WTC11 (cell line): Measurements from ENCODE around the gene TP53INP2. TPM values are rescaled to one million over a fixed set of nuclear protein-coding genes. Genes with fewer than 3 reads are reported as not detected.
"Not testable (repeated sequence)": the region's sequence is repeated elsewhere in the genome, so short reads cannot be mapped to it uniquely, and the experiment has no call there.

Source experiments
- ATAC-seq: fragments of 200-7000 bp; cut with Tn5 transposase; 2 replicates; pipeline ENCODE4 v1.10.0; 2021; ENCODE audit warnings: mild to moderate bottlenecking, moderate library complexity
- Bru-seq: library from RNA; stranded (reverse); fragments of 400-500 nt; gene quantifications from one replicate; lab custom pipeline; 2021; lab: Mats Ljungman, UMichigan
- CTCF ChIA-PET: fragments of 300-600 bp; sonication (Branson Sonifier 250); formaldehyde crosslinking; loops from one replicate; lab custom pipeline; 2021; ENCODE audit warnings: antibody characterized with exemption; lab: Charles Lee
- POLR2A ChIA-PET: fragments of 350-600 bp; sonication (Branson Sonifier 250); formaldehyde crosslinking; loops from one replicate; lab custom pipeline; 2021; ENCODE audit warnings: antibody characterized with exemption; lab: Charles Lee
- DNase-seq: peaks from one replicate; pipeline ENCODE4 v3.0.0; 2021; ENCODE audit warnings: low spot score
- H3K27ac Mint-ChIP-seq: 2 replicates; pipeline ENCODE4 v1.8.0; 2021; ENCODE audit warnings: mixed read lengths
- H3K27me3 Mint-ChIP-seq: 2 replicates; pipeline ENCODE4 v1.8.0; 2021; ENCODE audit warnings: low read depth, mild to moderate bottlenecking, moderate library complexity, mixed read lengths
- H3K36me3 Mint-ChIP-seq: 2 replicates; pipeline ENCODE4 v1.8.0; 2021; ENCODE audit warnings: mixed read lengths
- H3K4me1 Mint-ChIP-seq: 2 replicates; pipeline ENCODE4 v1.8.0; 2022; ENCODE audit warnings: mixed read lengths
- H3K4me3 Mint-ChIP-seq: 2 replicates; pipeline ENCODE4 v1.8.0; 2021; ENCODE audit warnings: mild to moderate bottlenecking, moderate library complexity, mixed read lengths
- H3K9me3 Mint-ChIP-seq: 2 replicates; pipeline ENCODE4 v1.8.0; 2021; ENCODE audit warnings: mixed read lengths
- CBFB ChIP-seq: sonication (generic); formaldehyde crosslinking; IDR thresholded peaks from 2 replicates; pipeline ENCODE4 v1.8.1; 2022; ENCODE audit warnings: mild to moderate bottlenecking, low read depth, missing genetic modification reagents
- CREM ChIP-seq: sonication (generic); formaldehyde crosslinking; IDR thresholded peaks from 2 replicates; pipeline ENCODE4 v1.8.1; 2022; ENCODE audit warnings: mild to moderate bottlenecking, missing genetic modification reagents, moderate library complexity
- EMX1 ChIP-seq: fragments of 250-450 bp; sonication (Bioruptor Pico); IDR thresholded peaks from 2 replicates; pipeline ENCODE4 v1.8.0; 2021; ENCODE audit warnings: mild to moderate bottlenecking
- ERG ChIP-seq: fragments of 250-450 bp; sonication (Bioruptor Pico); IDR thresholded peaks from 2 replicates; pipeline ENCODE4 v1.8.0; 2021; ENCODE audit warnings: mild to moderate bottlenecking
- ESRRA ChIP-seq: sonication (generic); formaldehyde crosslinking; IDR thresholded peaks from 2 replicates; pipeline ENCODE4 v1.8.1; 2022; ENCODE audit warnings: mild to moderate bottlenecking, missing genetic modification reagents, borderline replicate concordance
- FOXP1 ChIP-seq: sonication (generic); formaldehyde crosslinking; IDR thresholded peaks from 2 replicates; pipeline ENCODE4 v1.8.0; 2022; ENCODE audit warnings: missing genetic modification reagents, mild to moderate bottlenecking, moderate library complexity, borderline replicate concordance
- FOXP4 ChIP-seq: sonication (generic); formaldehyde crosslinking; IDR thresholded peaks from 2 replicates; pipeline ENCODE4 v1.8.0; 2022; ENCODE audit warnings: mild to moderate bottlenecking, missing genetic modification reagents
- GABPB1 ChIP-seq: sonication (generic); formaldehyde crosslinking; IDR thresholded peaks from 2 replicates; pipeline ENCODE4 v1.8.1; 2023; ENCODE audit warnings: mild to moderate bottlenecking, missing genetic modification reagents
- GRHL2 ChIP-seq: fragments of 250-450 bp; sonication (Bioruptor Pico); IDR thresholded peaks from 2 replicates; pipeline ENCODE4 v1.8.0; 2022; ENCODE audit warnings: mild to moderate bottlenecking, moderate library complexity; ENCODE audit not compliant: insufficient replicate concordance, severe bottlenecking
- NFE2L1 ChIP-seq: sonication (generic); formaldehyde crosslinking; IDR thresholded peaks from 2 replicates; pipeline ENCODE4 v1.8.1; 2023; ENCODE audit warnings: missing genetic modification reagents
- SP1 ChIP-seq: sonication (generic); formaldehyde crosslinking; conservative IDR thresholded peaks from 2 replicates; pipeline ENCODE4 v1.8.1; 2022; ENCODE audit warnings: missing genetic modification reagents
- long read RNA-seq, 3 experiments: library from RNA in 1 of 3; library from capped mRNA in 1 of 3; library from polyadenylated mRNA in 1 of 3; unstranded in 2 of 3; stranded (forward) in 1 of 3; transcript quantifications; one replicate each; pipeline ENCODE4 v2.0.0, GENCODE V29; 2021
- total RNA-seq: library from RNA; stranded (reverse); gene quantifications from 3 replicates; pipeline ENCODE4 v1.2.3, GENCODE V29; 2021
- TF ChIP-seq, protein P1 (sequence below): sonication (generic); formaldehyde crosslinking; IDR thresholded peaks from 2 replicates; pipeline ENCODE4 v1.8.1; 2023; ENCODE audit warnings: mild to moderate bottlenecking, missing genetic modification reagents, moderate library complexity
- TF ChIP-seq, protein P2 (sequence below): sonication (generic); formaldehyde crosslinking; IDR thresholded peaks from 2 replicates; pipeline ENCODE4 v1.8.1; 2022; ENCODE audit warnings: low read depth, mild to moderate bottlenecking, moderate library complexity, missing genetic modification reagents, borderline replicate concordance
- TF ChIP-seq, protein P3 (sequence below): fragments of 250-450 bp; sonication (Bioruptor Pico); conservative IDR thresholded peaks from 2 replicates; pipeline ENCODE4 v1.9.0; 2021; ENCODE audit warnings: mild to moderate bottlenecking

Gene TP53INP2
- 3.8 to 4.3 TPM (median 4.1 TPM) in 3 replicates for total RNA-seq
- percentile 46 among the genes with signal in this experiment for Bru-seq, nascent RNA
- long read RNA-seq, experiment 1, full-length matches to known transcripts: 5 of 17 reads
- long read RNA-seq, experiment 1, partial matches to known transcripts: 5 of 17 reads
- long read RNA-seq, experiment 1, other reads (novel, unspliced or antisense): 7 of 17 reads
- long read RNA-seq, experiment 2, partial matches to known transcripts: 4 of 5 reads
- long read RNA-seq, experiment 2, other reads (novel, unspliced or antisense): 1 of 5 reads
- long read RNA-seq, experiment 3: 0 reads

- H3K27me3 Mint-ChIP-seq: peaks cover 50% of the 10 kb centered on the region
- ChIA-PET CTCF (interaction anchor here (0.6 to 7.0 kb wide), 10 partner anchors 30 to 392 kb away, joined by 3 to 50 read pairs (median 6); partner anchors contain the start of gene MAP1LC3A), POLR2A (interaction anchor here (1.4 to 1.7 kb wide), 2 partner anchors 27 to 146 kb away, joined by 4 to 5 read pairs; partner anchors contain the start of genes MAP1LC3A and PIGU)
- H3K4me1 Mint-ChIP-seq: peaks cover 17% of the 10 kb centered on the region
- no peaks in the 10 kb centered on the region for H3K36me3 Mint-ChIP-seq
- ATAC-seq (peak; percentile 60), DNase-seq (peak; percentile 93)
- no peaks in the 10 kb centered on the region for H3K9me3 Mint-ChIP-seq
- TF ChIP-seq CREM (CRISPR knock-in tag) (peak; percentile 82; the same call in 1 of the 2 replicates), NFE2L1 (no peak), SP1 (CRISPR knock-in tag) (peak; percentile 63), CBFB (CRISPR knock-in tag) (no peak), FOXP4 (CRISPR knock-in tag) (peak; percentile 61; the same call in 1 of the 2 replicates), GABPB1 (CRISPR knock-in tag) (peak; percentile 25; the same call in 1 of the 2 replicates), ESRRA (0 out of 2 replicates have a peak, but pooled peaks have one; percentile 34)
- H3K27ac Mint-ChIP-seq: peak within 1 kb of the TSS; percentile 87
- peak within 1 kb of the TSS; percentile 94 for H3K4me3 Mint-ChIP-seq
Measured at GRCh38 chr20:34704177-34705007, at the start of gene TP53INP2. Gene TP53INP2 (plus strand): TSS chr20:34704344. CDS start chr20:34708740, 4,396 bp downstream.

GRCh38 chr20:34658654-34659053, 45.5 kb upstream of the TP53INP2 start:
- H3K27me3 Mint-ChIP-seq, ATAC-seq, H3K4me1 Mint-ChIP-seq, H3K4me3 Mint-ChIP-seq, H3K9me3 Mint-ChIP-seq, CTCF ChIA-PET, POLR2A ChIA-PET, H3K27ac Mint-ChIP-seq, DNase-seq: not testable (repeated sequence)
- H3K36me3 Mint-ChIP-seq: peaks cover 16% of the 10 kb centered on the region

GRCh38 chr20:34661811-34662210, 42.3 kb upstream of the TP53INP2 start:
- H3K4me1 Mint-ChIP-seq, H3K27me3 Mint-ChIP-seq, H3K27ac Mint-ChIP-seq, CTCF ChIA-PET, DNase-seq, H3K4me3 Mint-ChIP-seq, ATAC-seq, POLR2A ChIA-PET, H3K9me3 Mint-ChIP-seq: not testable (repeated sequence)
- peaks cover 13% of the 10 kb centered on the region for H3K36me3 Mint-ChIP-seq

DNA sequence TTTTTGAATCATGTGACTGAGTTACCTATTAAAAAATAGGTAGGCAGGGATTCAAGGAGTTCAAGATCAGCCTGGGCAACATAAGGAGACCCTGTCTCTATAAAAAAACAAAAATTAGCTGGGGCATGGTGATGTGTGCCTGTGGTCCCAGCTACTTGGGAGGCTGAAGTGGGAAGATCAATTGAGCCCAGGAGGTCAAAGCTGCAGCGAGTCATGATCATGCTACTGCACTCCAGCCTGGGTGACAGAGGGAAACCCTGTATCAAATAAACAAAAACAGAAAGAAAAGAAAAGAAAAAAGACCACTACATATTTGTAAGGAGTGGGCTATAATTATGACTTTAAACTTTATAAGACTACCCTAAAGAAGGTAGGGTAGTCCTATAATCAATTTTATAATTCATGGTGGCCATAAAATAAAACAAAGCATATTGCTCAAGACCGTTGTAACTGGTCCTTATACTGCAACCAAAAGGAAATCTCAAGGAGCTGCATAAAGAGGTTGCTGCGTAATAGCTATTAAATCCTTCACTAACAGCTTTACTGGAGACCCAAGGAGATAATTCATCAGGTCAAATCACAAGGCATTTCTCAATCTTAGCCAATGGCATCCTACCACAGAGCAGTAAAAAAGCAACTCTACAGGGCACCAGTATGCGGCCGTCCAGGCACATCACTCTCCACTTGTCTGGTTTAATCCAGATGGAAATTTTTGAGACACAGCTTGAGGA, 40.8 kb upstream of the TP53INP2 start:
- H3K27me3 Mint-ChIP-seq: no peaks in the 10 kb centered on the region
- no peak for TF ChIP-seq GRHL2 (CRISPR knock-in tag)
- TF ChIP-seq, protein P1, sequence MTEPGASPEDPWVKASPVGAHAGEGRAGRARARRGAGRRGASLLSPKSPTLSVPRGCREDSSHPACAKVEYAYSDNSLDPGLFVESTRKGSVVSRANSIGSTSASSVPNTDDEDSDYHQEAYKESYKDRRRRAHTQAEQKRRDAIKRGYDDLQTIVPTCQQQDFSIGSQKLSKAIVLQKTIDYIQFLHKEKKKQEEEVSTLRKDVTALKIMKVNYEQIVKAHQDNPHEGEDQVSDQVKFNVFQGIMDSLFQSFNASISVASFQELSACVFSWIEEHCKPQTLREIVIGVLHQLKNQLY: no peak
- TF ChIP-seq, protein P2, sequence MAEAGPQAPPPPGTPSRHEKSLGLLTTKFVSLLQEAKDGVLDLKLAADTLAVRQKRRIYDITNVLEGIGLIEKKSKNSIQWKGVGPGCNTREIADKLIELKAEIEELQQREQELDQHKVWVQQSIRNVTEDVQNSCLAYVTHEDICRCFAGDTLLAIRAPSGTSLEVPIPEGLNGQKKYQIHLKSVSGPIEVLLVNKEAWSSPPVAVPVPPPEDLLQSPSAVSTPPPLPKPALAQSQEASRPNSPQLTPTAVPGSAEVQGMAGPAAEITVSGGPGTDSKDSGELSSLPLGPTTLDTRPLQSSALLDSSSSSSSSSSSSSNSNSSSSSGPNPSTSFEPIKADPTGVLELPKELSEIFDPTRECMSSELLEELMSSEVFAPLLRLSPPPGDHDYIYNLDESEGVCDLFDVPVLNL (CRISPR knock-in tag): no peak
- TF ChIP-seq, protein P3, sequence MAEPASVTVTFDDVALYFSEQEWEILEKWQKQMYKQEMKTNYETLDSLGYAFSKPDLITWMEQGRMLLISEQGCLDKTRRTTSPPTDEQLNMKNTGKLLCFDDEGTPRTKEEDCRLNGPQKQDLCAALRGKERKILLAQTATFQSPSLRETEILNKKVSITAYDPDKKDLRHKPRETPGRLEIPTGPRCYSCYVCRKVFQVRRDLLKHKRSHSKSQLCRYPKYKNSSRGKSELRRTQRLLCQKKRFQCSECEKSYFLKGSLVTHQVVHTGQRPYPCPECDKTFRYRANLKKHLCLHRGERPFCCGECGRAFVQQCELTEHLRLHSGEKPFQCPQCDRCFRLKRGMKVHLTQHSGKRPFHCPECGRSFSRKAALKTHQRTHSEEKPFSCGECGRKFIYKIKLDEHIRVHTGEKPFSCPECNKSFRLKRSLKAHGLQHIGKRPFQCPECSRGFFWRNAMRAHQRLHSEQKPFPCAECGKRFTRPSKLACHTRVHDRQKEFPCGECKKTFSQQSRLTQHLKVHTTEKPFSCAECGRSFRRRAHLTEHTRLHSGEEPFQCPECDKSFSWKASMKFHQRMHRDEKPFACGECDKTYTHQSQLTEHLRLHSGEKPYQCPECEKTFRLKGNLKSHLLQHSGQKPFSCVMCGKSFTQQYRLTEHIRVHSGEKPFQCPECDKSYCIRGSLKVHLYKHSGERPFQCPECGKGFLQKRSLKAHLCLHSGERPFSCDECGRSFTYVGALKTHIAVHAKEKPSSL (CRISPR knock-in tag): no peak
- TF ChIP-seq EMX1 (CRISPR knock-in tag): no peak
- no peak for TF ChIP-seq ERG
- no peak for TF ChIP-seq FOXP1 (CRISPR knock-in tag)
- no peak for TF ChIP-seq FOXP4 (CRISPR knock-in tag)

More for the DNA sequence above, 40.8 kb upstream of the TP53INP2 start:
- ChIA-PET CTCF (interaction anchor here (0.6 to 2.3 kb wide), 3 partner anchors 14 to 433 kb away, joined by 3 to 5 read pairs (median 3); partner anchors contain the start of gene PIGU), POLR2A (no interaction called here)
- Mint-ChIP-seq H3K36me3 (peaks cover 5% of the 10 kb centered on the region), H3K9me3 (no peaks in the 10 kb centered on the region), H3K4me3 (no peak overlapping the region), H3K27ac (no peak overlapping the region), H3K4me1 (no peaks in the 10 kb centered on the region)
- ATAC-seq (no peak), DNase-seq (no peak)
